CD4-positive, alpha-beta T cell treated with Interleukin-15 for 4 hours (primary cell): ENCODE data around the gene MORN1.
"Not testable (repeated sequence)": the region's sequence is repeated elsewhere in the genome, so short reads cannot be mapped to it uniquely, and the experiment has no call there.

Experiments
- DNase-seq: peaks from one replicate; pipeline ENCODE4 v3.0.0-alpha.2; 2020; ENCODE audit warnings: low spot score

The MORN1 gene

GRCh38 chr1:2337081-2337480 lies 54.3 kb downstream of the MORN1 start:
- no peak for DNase-seq

- no peak for DNase-seq
Observed at GRCh38 chr1:2336499-2336898, 54.9 kb downstream of the MORN1 start.

GRCh38 chr1:2335721-2336455 lies 55.5 kb downstream of the MORN1 start:
- DNase-seq, result no peak

- no peak for DNase-seq
Observed at GRCh38 chr1:2334883-2335534, 56.3 kb downstream of the MORN1 start.

GRCh38 chr1:2334366-2334765 lies 57.0 kb downstream of the MORN1 start:
- DNase-seq, result no peak

GRCh38 chr1:2331580-2331979 lies 59.8 kb downstream of the MORN1 start:
- not testable (repeated sequence) for DNase-seq

- DNase-seq, result no peak
Observed at GRCh38 chr1:2331200-2331544, 60.2 kb downstream of the MORN1 start.

- DNase-seq, result no peak
Observed at GRCh38 chr1:2330519-2331199, 60.7 kb downstream of the MORN1 start.

GRCh38 chr1:2330035-2330434 lies 61.3 kb downstream of the MORN1 start:
- no peak for DNase-seq

- no peak for DNase-seq
Observed at GRCh38 chr1:2328676-2329455, 62.5 kb downstream of the MORN1 start.

GRCh38 chr1:2327841-2328240 lies 63.5 kb downstream of the MORN1 start:
- DNase-seq, result no peak

GRCh38 chr1:2327162-2327561 lies 64.2 kb downstream of the MORN1 start:
- DNase-seq, result not testable (repeated sequence)

GRCh38 chr1:2326524-2326923 lies 64.8 kb downstream of the MORN1 start:
- no peak for DNase-seq

GRCh38 chr1:2324553-2325366 lies 66.6 kb downstream of the MORN1 start:
- no peak for DNase-seq

- no peak for DNase-seq
Observed at GRCh38 chr1:2323451-2323974, 67.8 kb downstream of the MORN1 start.

GRCh38 chr1:2322581-2323211 lies 68.7 kb downstream of the MORN1 start:
- DNase-seq, result no peak

- DNase-seq, result no peak
Observed at GRCh38 chr1:2322065-2322571, 69.2 kb downstream of the MORN1 start.

- no peak for DNase-seq
Observed at GRCh38 chr1:2320760-2321667, 70.3 kb downstream of the MORN1 start.

GRCh38 chr1:2320006-2320405 lies 71.3 kb downstream of the MORN1 start:
- no peak for DNase-seq

- DNase-seq, result no peak
Observed at GRCh38 chr1:2319291-2319690, 72.1 kb downstream of the MORN1 start.
